Measurements from ENCODE around the gene COX7A2L.
A peak's percentile ranks its signal among the peaks of the same experiment; 100 is the strongest.
"Not testable (repeated sequence)": the region's sequence is repeated elsewhere in the genome, so short reads cannot be mapped to it uniquely, and the experiment has no call there.

The COX7A2L gene

DNA sequence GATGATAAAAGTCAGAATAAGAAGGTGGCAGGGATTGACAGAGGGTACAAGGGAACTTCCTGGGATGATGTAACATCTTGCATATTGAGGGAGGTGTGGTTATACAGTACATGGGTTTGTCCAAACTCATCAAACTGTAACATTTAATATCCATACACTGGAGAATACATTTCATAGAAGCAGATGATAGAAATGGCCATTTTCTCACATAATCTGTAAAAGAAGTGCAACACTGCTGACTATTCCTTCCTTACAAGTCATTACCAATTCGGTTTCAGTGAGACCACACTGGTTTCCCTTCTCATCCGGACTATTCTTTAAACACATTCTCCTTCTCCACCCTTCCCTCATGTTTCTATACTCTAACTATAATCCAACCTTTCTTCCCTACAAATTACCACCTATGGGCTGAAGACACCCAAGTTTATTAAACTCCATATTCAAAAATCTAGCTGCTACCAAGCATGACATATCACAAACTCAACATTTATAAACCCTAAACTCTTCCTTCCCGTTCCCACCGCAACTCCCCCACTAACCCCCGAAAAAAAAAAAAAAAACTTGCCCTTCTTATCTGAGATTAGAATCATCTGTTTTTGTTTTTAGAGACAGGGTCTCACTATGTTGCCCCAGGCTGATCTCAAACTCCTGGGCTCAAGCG, 1.6 kb downstream of the COX7A2L start:
- Histone ChIP-seq H3K27me3 (peaks cover 7% of the 10 kb centered on the region), H3K4me1 (ENCODE audit: control insufficient read depth in 1 of 2, insufficient read depth in 1 of 2, low read depth in 1 of 2, low read length in 1 of 2) (peaks cover 47 to 52% of the 10 kb centered on the region in 2 experiments), H3K4me3 (ENCODE audit: low read depth in 1 of 2, low read length in 1 of 2) (peak overlapping the region; percentile 79 to 94), H3K27ac (peak overlapping the region; percentile 92), H3K9me3 (no peaks in the 10 kb centered on the region), H3K36me3 (no peaks in the 10 kb centered on the region)
- TF ChIP-seq, protein P1, sequence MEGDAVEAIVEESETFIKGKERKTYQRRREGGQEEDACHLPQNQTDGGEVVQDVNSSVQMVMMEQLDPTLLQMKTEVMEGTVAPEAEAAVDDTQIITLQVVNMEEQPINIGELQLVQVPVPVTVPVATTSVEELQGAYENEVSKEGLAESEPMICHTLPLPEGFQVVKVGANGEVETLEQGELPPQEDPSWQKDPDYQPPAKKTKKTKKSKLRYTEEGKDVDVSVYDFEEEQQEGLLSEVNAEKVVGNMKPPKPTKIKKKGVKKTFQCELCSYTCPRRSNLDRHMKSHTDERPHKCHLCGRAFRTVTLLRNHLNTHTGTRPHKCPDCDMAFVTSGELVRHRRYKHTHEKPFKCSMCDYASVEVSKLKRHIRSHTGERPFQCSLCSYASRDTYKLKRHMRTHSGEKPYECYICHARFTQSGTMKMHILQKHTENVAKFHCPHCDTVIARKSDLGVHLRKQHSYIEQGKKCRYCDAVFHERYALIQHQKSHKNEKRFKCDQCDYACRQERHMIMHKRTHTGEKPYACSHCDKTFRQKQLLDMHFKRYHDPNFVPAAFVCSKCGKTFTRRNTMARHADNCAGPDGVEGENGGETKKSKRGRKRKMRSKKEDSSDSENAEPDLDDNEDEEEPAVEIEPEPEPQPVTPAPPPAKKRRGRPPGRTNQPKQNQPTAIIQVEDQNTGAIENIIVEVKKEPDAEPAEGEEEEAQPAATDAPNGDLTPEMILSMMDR (IDR thresholded peaks at IDR 0.05) = no peak

DNA sequence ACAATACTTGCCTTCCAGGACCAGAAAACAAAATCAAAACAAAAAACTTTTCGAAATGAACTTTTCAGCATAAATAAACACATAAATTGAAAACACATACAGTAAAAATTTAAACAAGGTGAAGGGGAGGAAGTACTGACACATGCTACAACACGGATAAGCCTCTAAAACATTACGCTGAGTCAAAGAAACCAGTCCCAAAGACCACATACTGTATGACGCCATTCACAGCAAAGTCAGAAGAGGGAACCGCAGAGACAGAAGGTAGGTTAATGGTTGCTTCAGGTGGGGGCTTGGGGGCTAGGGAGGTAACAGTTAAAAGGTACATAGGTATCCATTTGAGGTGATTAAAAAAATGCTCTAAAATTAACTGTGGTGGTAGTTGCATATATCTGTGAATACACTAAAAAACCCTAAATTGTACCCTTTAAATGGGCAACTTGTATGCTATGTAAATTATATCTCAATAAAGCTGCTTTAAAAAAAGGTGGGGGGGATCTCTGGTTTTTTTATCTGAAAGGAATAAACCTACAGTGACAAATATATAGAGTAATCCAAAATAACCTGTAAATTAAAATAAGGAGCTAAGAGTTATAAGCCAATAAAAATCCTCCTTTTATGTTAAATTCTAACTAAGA, 7.1 kb downstream of the COX7A2L start:
- Histone ChIP-seq H3K4me3 (ENCODE audit: low read depth in 1 of 2, low read length in 1 of 2) (no peak overlapping the region), H3K4me1 (ENCODE audit: control insufficient read depth in 1 of 2, insufficient read depth in 1 of 2, low read depth in 1 of 2, low read length in 1 of 2) (peaks cover 31 to 35% of the 10 kb centered on the region in 2 experiments), H3K27me3 (no peaks in the 10 kb centered on the region), H3K9me3 (no peaks in the 10 kb centered on the region), H3K36me3 (peaks cover 39% of the 10 kb centered on the region), H3K27ac (peak overlapping the region; percentile 32)
- TF ChIP-seq, protein P1 (IDR thresholded peaks at IDR 0.05) = no peak

DNA sequence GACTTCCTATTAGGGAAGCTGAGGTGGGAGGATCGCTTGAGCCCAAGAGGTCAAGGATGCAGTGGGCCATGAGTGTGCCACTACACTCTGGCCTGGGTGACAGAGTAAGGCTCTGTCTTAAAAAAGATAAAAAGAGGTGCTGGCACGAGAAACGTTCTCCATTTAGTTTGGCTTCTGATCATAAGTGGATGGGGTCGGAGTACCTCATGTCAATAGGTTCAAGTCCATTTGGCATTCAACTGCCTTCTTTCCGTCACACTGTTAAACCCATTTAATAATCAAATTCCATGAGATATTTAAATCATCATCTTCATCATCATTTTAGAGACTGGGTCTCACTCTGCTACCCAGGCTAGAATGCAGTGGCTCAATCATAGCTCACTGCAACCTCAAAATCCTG, 9.2 kb downstream of the COX7A2L start:
- peaks cover 15 to 18% of the 10 kb centered on the region in 2 experiments for H3K4me1 ChIP-seq (ENCODE audit: control insufficient read depth in 1 of 2, insufficient read depth in 1 of 2, low read depth in 1 of 2, low read length in 1 of 2)
- peaks cover 47% of the 10 kb centered on the region for H3K36me3 ChIP-seq
- H3K9me3 ChIP-seq = no peaks in the 10 kb centered on the region
- TF ChIP-seq, protein P1 (IDR thresholded peaks at IDR 0.05) = no peak
- no peak overlapping the region for H3K27ac ChIP-seq
- no peak overlapping the region for H3K4me3 ChIP-seq (ENCODE audit: low read depth in 1 of 2, low read length in 1 of 2)
- H3K27me3 ChIP-seq = no peaks in the 10 kb centered on the region

- peaks cover 15 to 18% of the 10 kb centered on the region in 2 experiments for H3K4me1 ChIP-seq (ENCODE audit: control insufficient read depth in 1 of 2, insufficient read depth in 1 of 2, low read depth in 1 of 2, low read length in 1 of 2)
- no peak overlapping the region for H3K4me3 ChIP-seq (ENCODE audit: low read depth in 1 of 2, low read length in 1 of 2)
- H3K9me3 ChIP-seq = no peaks in the 10 kb centered on the region
- no peak overlapping the region for H3K27ac ChIP-seq
- peaks cover 57% of the 10 kb centered on the region for H3K36me3 ChIP-seq
- TF ChIP-seq, protein P1 (IDR thresholded peaks at IDR 0.05) = no peak
- no peaks in the 10 kb centered on the region for H3K27me3 ChIP-seq
Measured at GRCh38 chr2:42350434-42351063, 10.5 kb downstream of the COX7A2L start.

GRCh38 chr2:42348113-42348805, 12.8 kb downstream of the COX7A2L start:
- TF ChIP-seq, protein P1 (IDR thresholded peaks at IDR 0.05) = no peak
- Histone ChIP-seq H3K9me3 (no peaks in the 10 kb centered on the region), H3K4me1 (ENCODE audit: control insufficient read depth in 1 of 2, insufficient read depth in 1 of 2, low read depth in 1 of 2, low read length in 1 of 2) (no peaks in the 10 kb centered on the region), H3K27me3 (no peaks in the 10 kb centered on the region), H3K27ac (no peak overlapping the region), H3K36me3 (peaks cover 66% of the 10 kb centered on the region), H3K4me3 (ENCODE audit: low read depth in 1 of 2, low read length in 1 of 2) (no peak overlapping the region)

- not testable (repeated sequence) for H3K9me3 ChIP-seq; H3K4me3 ChIP-seq (ENCODE audit: low read depth in 1 of 2, low read length in 1 of 2); H3K27ac ChIP-seq; H3K27me3 ChIP-seq; H3K4me1 ChIP-seq (ENCODE audit: control insufficient read depth in 1 of 2, insufficient read depth in 1 of 2, low read depth in 1 of 2, low read length in 1 of 2)
- peaks cover 64% of the 10 kb centered on the region for H3K36me3 ChIP-seq
Measured at GRCh38 chr2:42347518-42347917, 13.5 kb downstream of the COX7A2L start.

DNA sequence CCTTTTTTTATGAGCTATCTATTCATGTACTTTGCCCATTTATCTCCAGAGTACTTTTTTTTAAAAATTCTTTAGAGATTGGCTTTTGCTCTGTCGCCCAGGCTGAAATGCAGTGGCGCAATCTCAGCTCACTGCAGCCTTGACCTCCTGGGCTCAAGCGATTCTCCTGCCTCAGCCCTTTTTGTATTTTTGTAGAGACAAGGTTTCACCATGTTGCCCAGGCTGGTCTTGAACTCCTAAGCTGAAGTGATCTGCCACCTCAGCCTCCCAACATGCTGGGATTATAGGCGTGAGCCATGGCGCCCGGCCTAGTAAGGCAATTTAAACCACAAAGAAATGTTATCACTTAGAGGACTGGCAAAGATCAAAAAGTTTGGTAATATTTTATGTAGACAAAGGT, 14.2 kb downstream of the COX7A2L start:
- peaks cover 64% of the 10 kb centered on the region for H3K36me3 ChIP-seq
- H3K27ac ChIP-seq; H3K9me3 ChIP-seq; H3K27me3 ChIP-seq; H3K4me1 ChIP-seq (ENCODE audit: control insufficient read depth in 1 of 2, insufficient read depth in 1 of 2, low read depth in 1 of 2, low read length in 1 of 2); H3K4me3 ChIP-seq (ENCODE audit: low read depth in 1 of 2, low read length in 1 of 2): not testable (repeated sequence)
